ENCODE data around the gene SLC38A6. TPM values are rescaled to one million over a fixed set of nuclear protein-coding genes. Genes with fewer than 3 reads are reported as not detected.
A peak's percentile ranks its signal among the peaks of the same experiment; 100 is the strongest.

Gene SLC38A6
- total RNA-seq, 1 donor from 2014 or later, result 19.0 TPM

DNA sequence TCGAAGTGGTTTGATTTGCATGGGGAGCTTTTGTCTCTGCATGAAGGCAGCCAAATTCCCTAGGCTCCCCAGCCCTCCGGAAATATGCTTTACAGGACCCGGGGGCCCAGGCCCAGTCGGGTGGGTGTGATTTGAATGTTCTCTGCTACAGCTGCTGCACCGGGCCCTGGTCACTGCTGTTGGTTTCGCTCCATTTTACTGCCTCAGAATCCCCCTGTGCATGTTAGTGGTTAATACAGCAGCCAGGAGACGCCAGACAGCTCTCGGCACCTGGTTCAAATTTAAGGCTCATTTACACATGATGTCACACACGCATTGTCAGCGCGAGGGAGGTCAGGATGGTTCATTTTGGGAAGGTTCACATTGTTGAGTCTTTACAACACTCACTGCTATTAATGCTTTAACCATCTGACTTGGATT, 99.6 kb downstream of the SLC38A6 start:
- no peak overlapping the region for H3K27ac ChIP-seq
- Mint-ChIP-seq H3K4me3 (no peak overlapping the region), H3K4me1 (peaks cover 6% of the 10 kb centered on the region), H3K27me3 (ENCODE audit: insufficient read depth, low read depth) (no peaks in the 10 kb centered on the region), H3K36me3 (peaks cover 15% of the 10 kb centered on the region), H3K27ac (peak overlapping the region; percentile 72), H3K9me3 (no peaks in the 10 kb centered on the region)
- TF ChIP-seq EZH2phosphoT487 (IDR thresholded peaks at IDR 0.05) (no peak), EZH2 (IDR thresholded peaks at IDR 0.05) (no peak)
- TF ChIP-seq, protein P1, sequence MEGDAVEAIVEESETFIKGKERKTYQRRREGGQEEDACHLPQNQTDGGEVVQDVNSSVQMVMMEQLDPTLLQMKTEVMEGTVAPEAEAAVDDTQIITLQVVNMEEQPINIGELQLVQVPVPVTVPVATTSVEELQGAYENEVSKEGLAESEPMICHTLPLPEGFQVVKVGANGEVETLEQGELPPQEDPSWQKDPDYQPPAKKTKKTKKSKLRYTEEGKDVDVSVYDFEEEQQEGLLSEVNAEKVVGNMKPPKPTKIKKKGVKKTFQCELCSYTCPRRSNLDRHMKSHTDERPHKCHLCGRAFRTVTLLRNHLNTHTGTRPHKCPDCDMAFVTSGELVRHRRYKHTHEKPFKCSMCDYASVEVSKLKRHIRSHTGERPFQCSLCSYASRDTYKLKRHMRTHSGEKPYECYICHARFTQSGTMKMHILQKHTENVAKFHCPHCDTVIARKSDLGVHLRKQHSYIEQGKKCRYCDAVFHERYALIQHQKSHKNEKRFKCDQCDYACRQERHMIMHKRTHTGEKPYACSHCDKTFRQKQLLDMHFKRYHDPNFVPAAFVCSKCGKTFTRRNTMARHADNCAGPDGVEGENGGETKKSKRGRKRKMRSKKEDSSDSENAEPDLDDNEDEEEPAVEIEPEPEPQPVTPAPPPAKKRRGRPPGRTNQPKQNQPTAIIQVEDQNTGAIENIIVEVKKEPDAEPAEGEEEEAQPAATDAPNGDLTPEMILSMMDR (IDR thresholded peaks at IDR 0.05), result no peak
- H4K20me1 ChIP-seq (ENCODE audit: low read depth), result no peaks in the 10 kb centered on the region
- no peaks in the 10 kb centered on the region for H3F3A ChIP-seq (ENCODE audit: low read depth)
- no peaks in the 10 kb centered on the region for H3K27me3 ChIP-seq
- H3K36me3 ChIP-seq, result no peaks in the 10 kb centered on the region
- no peak overlapping the region for H3K9ac ChIP-seq
- DNase-seq (ENCODE audit: low spot score), result no peak
- no peak overlapping the region for H3K4me2 ChIP-seq
- H2AFZ ChIP-seq (replicated peaks), result no peak overlapping the region
- no peaks in the 10 kb centered on the region for H3K4me1 ChIP-seq
- H3K79me2 ChIP-seq (ENCODE audit: low read depth), result no peaks in the 10 kb centered on the region
- H3K4me3 ChIP-seq, result no peak overlapping the region
- H3K9me3 ChIP-seq (ENCODE audit: low read depth), result no peaks in the 10 kb centered on the region

DNA sequence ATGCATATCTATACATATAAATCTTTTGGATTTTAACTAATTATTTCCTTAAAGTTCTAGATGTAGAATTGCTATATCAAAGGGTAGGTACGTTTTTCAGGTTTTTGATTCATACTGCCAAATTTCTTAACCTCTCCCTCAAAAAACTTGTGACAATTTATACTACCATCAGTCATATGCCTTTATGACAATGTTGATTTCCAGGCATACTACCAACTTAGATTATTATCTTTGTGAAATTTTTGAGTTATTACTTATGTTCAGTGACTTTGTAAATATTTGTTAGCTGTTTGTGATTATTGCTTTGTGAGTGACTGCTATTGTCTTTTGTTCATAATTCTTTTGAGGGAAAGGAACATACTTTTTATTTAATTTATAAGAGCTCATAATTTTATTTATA, 107.0 kb downstream of the SLC38A6 start:
- Mint-ChIP-seq H3K4me3 (no peak overlapping the region), H3K4me1 (peaks cover 6% of the 10 kb centered on the region), H3K36me3 (peaks cover 14% of the 10 kb centered on the region), H3K27me3 (ENCODE audit: insufficient read depth, low read depth) (peaks cover 2% of the 10 kb centered on the region), H3K9me3 (peaks cover 2% of the 10 kb centered on the region), H3K27ac (no peak overlapping the region)
- no peak overlapping the region for H3K4me2 ChIP-seq
- H3K9ac ChIP-seq, result no peak overlapping the region
- no peaks in the 10 kb centered on the region for H3K36me3 ChIP-seq
- no peaks in the 10 kb centered on the region for H3K27me3 ChIP-seq
- no peak overlapping the region for H3K4me3 ChIP-seq
- H3K4me1 ChIP-seq, result peaks cover 10% of the 10 kb centered on the region
- no peak overlapping the region for H3K27ac ChIP-seq
- H2AFZ ChIP-seq (replicated peaks), result no peak overlapping the region
- H3K9me3 ChIP-seq (ENCODE audit: low read depth), result no peaks in the 10 kb centered on the region
- TF ChIP-seq EZH2 (IDR thresholded peaks at IDR 0.05) (no peak), EZH2phosphoT487 (IDR thresholded peaks at IDR 0.05) (no peak)
- TF ChIP-seq, protein P1 (IDR thresholded peaks at IDR 0.05), result no peak
- no peaks in the 10 kb centered on the region for H4K20me1 ChIP-seq (ENCODE audit: low read depth)
- no peak for DNase-seq (ENCODE audit: low spot score)
- H3F3A ChIP-seq (ENCODE audit: low read depth), result peaks cover 4% of the 10 kb centered on the region
- H3K79me2 ChIP-seq (ENCODE audit: low read depth), result no peaks in the 10 kb centered on the region

DNA sequence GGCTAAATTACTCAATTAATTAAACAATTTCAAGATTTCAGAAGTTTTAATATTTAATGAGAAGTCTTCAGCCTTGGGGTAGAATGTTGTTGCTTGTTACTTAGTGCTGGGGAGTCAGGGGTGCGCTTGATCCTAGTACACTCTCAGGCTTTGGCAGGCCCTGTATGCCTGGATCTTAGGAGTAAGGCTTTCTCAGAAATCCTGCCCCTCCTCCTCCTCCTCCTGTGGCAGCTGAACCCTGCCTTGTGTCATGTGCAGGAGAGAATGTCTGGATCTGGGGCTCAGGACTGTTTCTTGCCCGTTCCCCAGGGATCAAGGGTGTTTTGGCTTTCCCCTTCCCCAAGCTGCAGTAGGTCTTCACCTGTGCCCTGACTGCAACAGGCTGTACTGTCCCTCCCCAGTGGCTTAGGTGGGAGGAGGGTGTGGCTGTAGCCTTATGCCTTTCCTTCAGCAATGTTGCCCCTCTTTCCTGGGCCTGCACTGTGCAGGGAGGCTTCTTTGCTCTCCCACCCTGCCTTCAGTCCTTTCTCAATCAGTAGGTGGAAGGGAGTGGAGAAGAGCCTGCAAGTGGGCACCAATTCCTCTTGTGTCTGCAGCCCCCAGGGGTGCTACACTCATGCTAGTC, 108.2 kb downstream of the SLC38A6 start:
- H3K27me3 ChIP-seq, result no peaks in the 10 kb centered on the region
- H3K36me3 ChIP-seq, result no peaks in the 10 kb centered on the region
- H3K9ac ChIP-seq, result no peak overlapping the region
- peaks cover 6% of the 10 kb centered on the region for H3K4me1 Mint-ChIP-seq
- H3K4me3 ChIP-seq, result no peak overlapping the region
- no peak overlapping the region for H3K4me3 Mint-ChIP-seq
- TF ChIP-seq EZH2phosphoT487 (IDR thresholded peaks at IDR 0.05) (no peak), EZH2 (IDR thresholded peaks at IDR 0.05) (no peak)
- TF ChIP-seq, protein P1 (IDR thresholded peaks at IDR 0.05), result no peak
- peaks cover 10% of the 10 kb centered on the region for H3K36me3 Mint-ChIP-seq
- no peak overlapping the region for H3K27ac Mint-ChIP-seq
- H3K27me3 Mint-ChIP-seq (ENCODE audit: insufficient read depth, low read depth), result peaks cover 2% of the 10 kb centered on the region
- peaks cover 5% of the 10 kb centered on the region for H3K9me3 Mint-ChIP-seq
- no peaks in the 10 kb centered on the region for H3K79me2 ChIP-seq (ENCODE audit: low read depth)
- DNase-seq (ENCODE audit: low spot score), result no peak
- H3K4me1 ChIP-seq, result peaks cover 10% of the 10 kb centered on the region
- no peak overlapping the region for H3K4me2 ChIP-seq
- H2AFZ ChIP-seq (replicated peaks), result no peak overlapping the region
- H3K27ac ChIP-seq, result no peak overlapping the region
- H4K20me1 ChIP-seq (ENCODE audit: low read depth), result no peaks in the 10 kb centered on the region
- no peaks in the 10 kb centered on the region for H3K9me3 ChIP-seq (ENCODE audit: low read depth)
- H3F3A ChIP-seq (ENCODE audit: low read depth), result peaks cover 4% of the 10 kb centered on the region
